C4-2B (cell line): ENCODE data around the gene TUBGCP6.

Experiments used
- H3K27ac ChIP-seq: fragments of 450-650 bp; 2 replicates; pipeline ENCODE4 v1.5.1; 2017
- ZFX ChIP-seq: fragments of 450-650 bp; IDR thresholded peaks from 2 replicates; pipeline ENCODE4 v1.6.1; 2017
- TF ChIP-seq, protein P1 (sequence below): fragments of 450-650 bp; conservative IDR thresholded peaks from 2 replicates; pipeline ENCODE4 v1.5.1; 2017; ENCODE audit warnings: mild to moderate bottlenecking

TUBGCP6 gene, protein sequence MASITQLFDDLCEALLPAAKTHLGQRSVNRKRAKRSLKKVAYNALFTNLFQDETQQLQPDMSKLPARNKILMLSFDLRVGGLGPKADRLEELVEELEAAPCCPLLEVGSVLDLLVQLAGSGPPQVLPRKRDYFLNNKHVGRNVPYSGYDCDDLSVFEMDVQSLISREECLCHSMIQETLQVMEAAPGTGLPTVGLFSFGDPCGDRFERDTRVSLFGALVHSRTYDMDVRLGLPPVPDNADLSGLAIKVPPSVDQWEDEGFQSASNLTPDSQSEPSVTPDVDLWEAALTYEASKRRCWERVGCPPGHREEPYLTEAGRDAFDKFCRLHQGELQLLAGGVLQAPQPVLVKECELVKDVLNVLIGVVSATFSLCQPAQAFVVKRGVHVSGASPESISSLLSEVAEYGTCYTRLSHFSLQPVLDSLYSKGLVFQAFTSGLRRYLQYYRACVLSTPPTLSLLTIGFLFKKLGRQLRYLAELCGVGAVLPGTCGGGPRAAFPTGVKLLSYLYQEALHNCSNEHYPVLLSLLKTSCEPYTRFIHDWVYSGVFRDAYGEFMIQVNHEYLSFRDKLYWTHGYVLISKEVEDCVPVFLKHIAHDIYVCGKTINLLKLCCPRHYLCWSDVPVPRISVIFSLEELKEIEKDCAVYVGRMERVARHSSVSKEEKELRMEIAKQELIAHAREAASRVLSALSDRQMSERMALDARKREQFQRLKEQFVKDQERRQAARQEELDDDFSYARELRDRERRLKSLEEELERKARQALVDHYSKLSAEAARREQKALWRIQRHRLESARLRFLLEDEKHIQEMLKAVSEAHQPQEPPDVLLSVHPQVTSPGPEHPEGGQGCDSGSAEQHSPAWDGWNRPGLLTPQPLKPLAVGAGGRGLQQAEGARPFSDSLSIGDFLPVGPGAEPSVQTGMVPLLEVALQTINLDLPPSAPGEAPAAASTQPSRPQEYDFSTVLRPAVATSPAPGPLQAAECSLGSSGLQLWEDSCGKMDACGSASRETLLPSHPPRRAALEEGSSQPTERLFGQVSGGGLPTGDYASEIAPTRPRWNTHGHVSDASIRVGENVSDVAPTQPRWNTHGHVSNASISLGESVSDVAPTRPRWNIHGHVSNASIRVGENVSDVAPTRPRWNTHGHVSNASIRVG (N-terminal part only)

DNA sequence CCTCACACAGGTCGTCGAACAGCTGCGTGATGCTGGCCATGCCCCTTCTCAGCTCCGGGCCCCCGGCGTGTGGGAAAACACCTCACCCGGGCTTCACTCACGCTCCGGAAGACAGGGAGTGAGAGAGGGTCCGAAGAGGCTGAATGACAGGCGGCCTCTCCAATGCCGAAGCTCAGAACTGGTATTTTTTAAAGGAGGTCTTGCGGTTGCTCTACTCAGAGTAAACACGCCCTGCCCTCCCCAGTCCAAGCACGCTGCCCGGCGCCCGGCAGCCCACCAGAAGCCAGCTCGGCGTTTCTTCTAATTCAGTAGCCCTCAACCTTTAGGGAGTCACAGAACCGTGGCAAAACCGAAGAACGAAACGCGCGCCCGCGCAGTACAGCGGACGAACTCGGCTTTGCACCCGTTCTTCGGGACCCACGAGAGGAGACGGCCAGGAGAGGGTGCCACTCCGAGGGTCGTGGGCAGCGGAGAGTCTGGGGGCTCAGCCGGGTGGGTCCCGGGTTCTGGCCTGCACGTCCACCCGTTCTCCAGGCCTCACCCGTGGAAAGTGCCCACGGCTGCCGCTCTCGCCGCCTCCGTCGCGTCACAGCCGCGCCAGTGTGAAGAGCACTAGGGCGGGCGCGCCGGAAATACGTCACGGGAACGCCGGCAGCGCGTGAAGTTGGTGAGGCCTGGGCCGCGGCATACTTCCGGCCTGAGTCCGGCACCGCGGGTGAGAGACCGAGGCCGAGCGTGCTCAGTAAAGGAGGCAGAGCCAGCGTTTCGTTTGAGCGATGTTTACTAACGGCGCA, at the start of gene TUBGCP6:
Gene TUBGCP6 (minus strand): TSS at position 604 of the 794 bp plus-strand sequence. CDS start 564 bp downstream, at position 40.
- TF ChIP-seq, protein P1, sequence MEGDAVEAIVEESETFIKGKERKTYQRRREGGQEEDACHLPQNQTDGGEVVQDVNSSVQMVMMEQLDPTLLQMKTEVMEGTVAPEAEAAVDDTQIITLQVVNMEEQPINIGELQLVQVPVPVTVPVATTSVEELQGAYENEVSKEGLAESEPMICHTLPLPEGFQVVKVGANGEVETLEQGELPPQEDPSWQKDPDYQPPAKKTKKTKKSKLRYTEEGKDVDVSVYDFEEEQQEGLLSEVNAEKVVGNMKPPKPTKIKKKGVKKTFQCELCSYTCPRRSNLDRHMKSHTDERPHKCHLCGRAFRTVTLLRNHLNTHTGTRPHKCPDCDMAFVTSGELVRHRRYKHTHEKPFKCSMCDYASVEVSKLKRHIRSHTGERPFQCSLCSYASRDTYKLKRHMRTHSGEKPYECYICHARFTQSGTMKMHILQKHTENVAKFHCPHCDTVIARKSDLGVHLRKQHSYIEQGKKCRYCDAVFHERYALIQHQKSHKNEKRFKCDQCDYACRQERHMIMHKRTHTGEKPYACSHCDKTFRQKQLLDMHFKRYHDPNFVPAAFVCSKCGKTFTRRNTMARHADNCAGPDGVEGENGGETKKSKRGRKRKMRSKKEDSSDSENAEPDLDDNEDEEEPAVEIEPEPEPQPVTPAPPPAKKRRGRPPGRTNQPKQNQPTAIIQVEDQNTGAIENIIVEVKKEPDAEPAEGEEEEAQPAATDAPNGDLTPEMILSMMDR, result no peak; the same call in 1 of the 2 replicates
- peak; percentile 86 for TF ChIP-seq ZFX
- peak within 1 kb of the TSS; percentile 84 for H3K27ac ChIP-seq

DNA sequence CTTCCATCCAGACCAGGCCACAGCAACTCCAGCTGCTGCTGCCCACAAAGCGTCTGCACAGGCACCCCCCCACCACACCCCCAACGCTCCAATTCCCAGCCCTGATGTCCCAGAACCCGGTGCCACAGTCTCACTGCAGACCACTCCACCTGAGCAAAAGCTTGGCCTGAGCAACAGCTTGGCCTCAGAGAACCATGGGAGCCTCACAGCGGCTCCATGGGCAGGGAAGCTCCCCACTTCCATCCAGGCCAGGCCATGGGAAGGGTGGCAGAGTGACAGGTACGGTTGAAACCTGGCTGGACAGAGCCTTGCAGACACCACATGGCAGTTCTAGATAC, 49.5 kb upstream of the TUBGCP6 start:
- TF ChIP-seq ZFX, result no peak
- TF ChIP-seq, protein P1, result no peak
- H3K27ac ChIP-seq, result peak overlapping the region; percentile 14; the same call in 1 of the 2 replicates

DNA sequence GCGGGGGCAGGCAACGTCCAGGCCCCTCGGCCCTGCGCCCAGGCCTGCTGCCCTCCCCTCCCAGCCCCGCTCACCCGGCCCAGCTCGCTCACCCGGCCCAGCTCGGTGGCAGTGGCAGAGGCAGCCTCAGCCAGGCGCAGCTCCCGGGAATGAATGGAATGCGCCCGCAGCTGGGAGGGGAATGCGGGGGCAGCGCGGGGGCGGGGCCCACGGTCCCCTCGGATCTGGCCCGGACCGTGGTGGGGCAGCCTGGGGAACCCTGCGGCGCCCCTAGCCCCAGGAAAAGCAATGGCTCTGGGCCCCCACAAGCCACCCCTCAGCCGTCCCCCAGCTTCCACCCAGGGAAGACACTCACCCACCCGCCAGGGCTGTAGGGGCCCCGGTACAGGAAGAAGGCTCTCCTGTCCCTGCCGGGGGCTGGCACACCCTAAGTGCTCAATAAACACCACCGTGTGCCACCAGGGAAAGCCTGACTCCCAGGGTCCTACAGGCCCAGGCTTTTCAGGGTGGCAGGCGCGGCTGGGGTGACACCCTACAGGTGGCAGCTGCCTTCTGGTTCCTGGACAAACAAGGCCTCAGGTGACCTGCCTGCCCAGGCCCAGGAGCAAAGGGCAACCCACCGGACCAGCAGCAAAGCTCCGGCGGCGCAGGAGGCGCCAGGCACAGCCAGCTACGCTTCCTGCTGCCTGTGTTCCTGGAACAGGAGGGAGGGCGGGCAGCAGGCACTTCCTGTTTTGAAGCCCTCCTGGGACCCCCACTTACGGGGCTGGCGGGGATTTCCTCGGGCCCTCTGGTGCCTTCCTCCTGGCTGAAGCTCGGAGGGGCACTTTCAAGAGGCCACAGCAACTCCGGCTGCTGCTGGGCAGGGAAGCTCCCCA, 48.9 kb upstream of the TUBGCP6 start:
- peak overlapping the region; percentile 14; the same call in 1 of the 2 replicates for H3K27ac ChIP-seq
- TF ChIP-seq, protein P1, result no peak
- TF ChIP-seq ZFX, result no peak

DNA sequence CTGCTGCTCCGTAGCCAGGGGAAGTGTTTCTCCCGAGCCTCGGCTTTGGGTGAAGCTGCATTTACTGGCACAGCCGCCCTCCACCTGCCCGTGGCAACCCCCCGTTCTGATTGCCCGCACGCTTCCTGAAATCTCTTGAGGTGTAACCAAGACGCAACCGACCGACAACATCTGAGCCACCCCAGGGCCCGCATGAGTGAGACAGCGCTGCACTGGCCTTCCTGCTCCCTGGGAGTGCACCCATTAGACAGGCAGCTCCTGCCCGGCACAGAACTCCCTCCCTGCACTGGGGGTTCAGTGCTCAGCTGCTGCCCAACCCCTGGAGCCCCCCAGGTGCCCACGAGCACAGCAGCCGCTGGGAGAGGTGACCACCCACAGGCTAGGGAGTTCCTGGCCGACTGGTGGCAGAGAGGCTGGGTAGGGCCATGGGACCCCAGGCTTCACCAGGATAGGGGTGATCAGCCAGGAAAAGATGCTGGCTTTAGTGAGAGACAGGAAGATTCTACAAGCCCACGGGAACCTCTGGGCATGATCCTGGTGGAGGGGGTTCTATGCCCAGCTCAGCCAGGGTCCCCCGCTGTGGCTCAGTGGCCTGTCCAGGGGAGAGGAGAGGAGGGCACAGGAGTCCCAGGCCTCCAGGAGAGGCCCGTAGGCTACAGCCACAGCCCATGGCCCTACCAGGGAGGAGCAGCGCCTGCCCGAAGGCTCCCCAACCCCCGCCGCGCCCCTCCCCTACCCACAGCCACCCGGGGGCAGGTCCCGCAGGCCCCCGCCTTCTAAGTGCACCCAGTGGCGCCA, 48.0 kb upstream of the TUBGCP6 start:
- TF ChIP-seq, protein P1, result no peak
- TF ChIP-seq ZFX, result no peak
- H3K27ac ChIP-seq, result no peak overlapping the region; the same call in 1 of the 2 replicates

DNA sequence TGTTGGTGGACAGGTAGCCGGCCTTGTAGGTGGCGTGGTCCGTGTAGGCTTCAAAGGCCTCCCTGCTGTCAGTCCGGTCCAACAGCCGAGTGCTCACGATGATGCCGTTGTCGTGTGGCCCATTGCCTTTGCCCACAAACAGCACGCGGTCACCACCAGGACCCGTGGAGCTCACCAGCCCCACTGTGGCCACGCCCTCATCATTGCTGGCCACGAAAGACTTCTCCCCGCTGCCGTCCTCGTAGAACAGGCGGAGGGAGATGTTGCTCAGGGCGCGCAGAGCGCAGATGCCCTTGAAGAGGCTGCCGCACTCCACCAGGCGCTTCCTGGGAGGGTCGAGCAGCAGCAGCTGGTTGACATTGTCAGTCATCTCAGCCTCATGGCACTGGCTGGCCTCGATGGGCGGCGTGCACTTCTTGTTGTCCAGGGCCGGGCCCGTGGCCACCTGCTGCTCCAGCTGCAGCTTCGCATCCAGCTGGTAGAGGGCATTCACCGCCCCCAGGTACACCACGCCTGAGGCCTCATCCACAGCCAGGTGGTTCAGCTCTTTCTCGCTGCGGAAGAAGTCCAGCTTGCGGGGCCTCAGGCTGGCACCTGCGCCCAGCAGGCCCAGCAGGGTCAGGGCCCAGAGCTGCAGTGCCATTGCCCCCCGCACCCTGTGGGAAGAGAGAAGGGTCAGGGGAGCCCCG, 45.3 kb upstream of the TUBGCP6 start:
- no peak overlapping the region for H3K27ac ChIP-seq
- TF ChIP-seq, protein P1, result no peak
- no peak for TF ChIP-seq ZFX
